Measurements from ENCODE around the gene NINJ1. TPM values are rescaled to one million over a fixed set of nuclear protein-coding genes. Genes with fewer than 3 reads are reported as not detected.
A peak's percentile ranks its signal among the peaks of the same experiment; 100 is the strongest.

Gene NINJ1
- total RNA-seq, 1 donor from 2014 or later = 53.7 TPM

DNA sequence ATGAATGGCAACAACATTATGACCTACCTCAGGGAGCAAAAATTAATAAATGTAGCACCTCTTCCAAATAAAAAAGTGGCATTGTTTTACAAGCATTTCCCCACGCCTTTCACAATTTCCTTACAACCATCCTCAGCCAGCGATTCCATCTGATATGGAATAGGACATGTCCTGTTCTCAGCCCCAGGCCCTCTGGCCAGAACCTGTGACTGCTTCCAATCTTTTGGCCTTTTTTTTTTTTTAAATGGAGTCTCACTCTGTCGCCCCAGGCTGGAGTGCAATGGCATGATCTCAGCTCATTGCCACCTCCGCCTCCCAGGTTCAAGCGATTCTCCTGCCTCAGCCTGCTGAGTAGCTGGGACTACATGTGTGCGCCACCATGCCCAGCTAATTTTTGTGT lies 33.1 kb upstream of the NINJ1 start:
- H3K4me3 ChIP-seq = no peak overlapping the region
- intact Hi-C loops (cut with micrococcal nuclease) = no loop called here
- H3K9me3 ChIP-seq (replicated peaks) = no peaks in the 10 kb centered on the region
- no peak overlapping the region for H3K27ac ChIP-seq (replicated peaks)
- peaks cover 24% of the 10 kb centered on the region for H3K4me1 ChIP-seq
- H3K27me3 ChIP-seq (ENCODE audit: low read depth) = no peaks in the 10 kb centered on the region
- TF ChIP-seq, protein P1, sequence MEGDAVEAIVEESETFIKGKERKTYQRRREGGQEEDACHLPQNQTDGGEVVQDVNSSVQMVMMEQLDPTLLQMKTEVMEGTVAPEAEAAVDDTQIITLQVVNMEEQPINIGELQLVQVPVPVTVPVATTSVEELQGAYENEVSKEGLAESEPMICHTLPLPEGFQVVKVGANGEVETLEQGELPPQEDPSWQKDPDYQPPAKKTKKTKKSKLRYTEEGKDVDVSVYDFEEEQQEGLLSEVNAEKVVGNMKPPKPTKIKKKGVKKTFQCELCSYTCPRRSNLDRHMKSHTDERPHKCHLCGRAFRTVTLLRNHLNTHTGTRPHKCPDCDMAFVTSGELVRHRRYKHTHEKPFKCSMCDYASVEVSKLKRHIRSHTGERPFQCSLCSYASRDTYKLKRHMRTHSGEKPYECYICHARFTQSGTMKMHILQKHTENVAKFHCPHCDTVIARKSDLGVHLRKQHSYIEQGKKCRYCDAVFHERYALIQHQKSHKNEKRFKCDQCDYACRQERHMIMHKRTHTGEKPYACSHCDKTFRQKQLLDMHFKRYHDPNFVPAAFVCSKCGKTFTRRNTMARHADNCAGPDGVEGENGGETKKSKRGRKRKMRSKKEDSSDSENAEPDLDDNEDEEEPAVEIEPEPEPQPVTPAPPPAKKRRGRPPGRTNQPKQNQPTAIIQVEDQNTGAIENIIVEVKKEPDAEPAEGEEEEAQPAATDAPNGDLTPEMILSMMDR (IDR thresholded peaks at IDR 0.05; ENCODE audit: borderline replicate concordance) = no peak
- DNase-seq = no peak
- no peaks in the 10 kb centered on the region for H3K36me3 ChIP-seq

GRCh38 chr9:93166699-93167098 lies 32.6 kb upstream of the NINJ1 start:
- Histone ChIP-seq H3K36me3 (no peaks in the 10 kb centered on the region), H3K4me3 (no peak overlapping the region), H3K4me1 (peaks cover 29% of the 10 kb centered on the region), H3K9me3 (replicated peaks) (no peaks in the 10 kb centered on the region), H3K27me3 (ENCODE audit: low read depth) (no peaks in the 10 kb centered on the region), H3K27ac (replicated peaks) (no peak overlapping the region)
- intact Hi-C loops (cut with micrococcal nuclease) = no loop called here
- TF ChIP-seq, protein P1 (IDR thresholded peaks at IDR 0.05; ENCODE audit: borderline replicate concordance) = no peak
- DNase-seq = no peak

- H3K27ac ChIP-seq (replicated peaks) = no peak overlapping the region
- no peak overlapping the region for H3K4me3 ChIP-seq
- H3K4me1 ChIP-seq = peaks cover 46% of the 10 kb centered on the region
- intact Hi-C loops (cut with micrococcal nuclease) = no loop called here
- H3K9me3 ChIP-seq (replicated peaks) = no peaks in the 10 kb centered on the region
- DNase-seq = no peak
- no peaks in the 10 kb centered on the region for H3K27me3 ChIP-seq (ENCODE audit: low read depth)
- TF ChIP-seq, protein P1 (IDR thresholded peaks at IDR 0.05; ENCODE audit: borderline replicate concordance) = no peak
- H3K36me3 ChIP-seq = no peaks in the 10 kb centered on the region
Measured at GRCh38 chr9:93164085-93164484, 30.0 kb upstream of the NINJ1 start.

GRCh38 chr9:93161786-93162562 lies 27.9 kb upstream of the NINJ1 start:
- Histone ChIP-seq H3K27ac (replicated peaks) (peak overlapping the region; percentile 18), H3K27me3 (ENCODE audit: low read depth) (no peaks in the 10 kb centered on the region), H3K9me3 (replicated peaks) (no peaks in the 10 kb centered on the region), H3K4me1 (peaks cover 31% of the 10 kb centered on the region), H3K36me3 (no peaks in the 10 kb centered on the region), H3K4me3 (no peak overlapping the region)
- intact Hi-C loops (cut with micrococcal nuclease) = no loop called here
- TF ChIP-seq, protein P1 (IDR thresholded peaks at IDR 0.05; ENCODE audit: borderline replicate concordance) = no peak
- no peak for DNase-seq

GRCh38 chr9:93159601-93160471 lies 25.8 kb upstream of the NINJ1 start:
- Histone ChIP-seq H3K4me3 (no peak overlapping the region), H3K27ac (replicated peaks) (no peak overlapping the region), H3K4me1 (peaks cover 31% of the 10 kb centered on the region), H3K36me3 (no peaks in the 10 kb centered on the region), H3K27me3 (ENCODE audit: low read depth) (no peaks in the 10 kb centered on the region), H3K9me3 (replicated peaks) (no peaks in the 10 kb centered on the region)
- DNase-seq = peak; percentile 85
- TF ChIP-seq, protein P1 (IDR thresholded peaks at IDR 0.05; ENCODE audit: borderline replicate concordance) = peak; percentile 99
- intact Hi-C loops (cut with micrococcal nuclease) = loop anchor here (10.0 kb wide), 1 partner anchor 145 kb away; no protein-coding TSS in a partner anchor

Data from left ventricle myocardium inferior (tissue), 1 donor.